ENCODE data around the gene RHOV.

Gene RHOV

DNA sequence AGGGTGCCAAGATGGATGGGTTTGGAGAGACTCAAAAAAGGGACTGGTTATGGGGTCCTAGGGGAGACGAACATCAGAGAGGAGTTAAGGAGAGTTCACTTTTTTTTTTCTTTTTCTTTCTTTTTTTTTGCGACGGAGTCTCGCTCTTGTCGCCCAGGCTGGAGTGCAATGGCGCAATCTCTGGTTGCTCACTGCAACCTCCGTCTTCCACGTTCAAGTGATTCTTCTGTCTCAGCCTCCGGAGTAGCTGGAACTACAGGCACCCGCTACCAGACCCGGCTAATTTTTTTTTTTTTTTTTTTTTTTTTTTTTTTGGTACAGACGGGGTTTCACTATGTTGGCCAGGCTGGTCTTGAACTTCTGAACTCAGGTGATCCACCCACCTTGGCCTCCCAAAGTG lies 29.0 kb downstream of the RHOV start:
- DNase-seq (ENCODE audit: low spot score), result no peak

GRCh38 chr15:40844696-40845030 lies 29.4 kb downstream of the RHOV start:
- DNase-seq (ENCODE audit: low spot score), result no peak

- DNase-seq (ENCODE audit: low spot score), result no peak
Measured at GRCh38 chr15:40843885-40844695, 29.9 kb downstream of the RHOV start, which contains the start of gene SPINT1. Gene SPINT1 (plus strand): TSS chr15:40844048. CDS start chr15:40844555, 507 bp downstream.

DNA sequence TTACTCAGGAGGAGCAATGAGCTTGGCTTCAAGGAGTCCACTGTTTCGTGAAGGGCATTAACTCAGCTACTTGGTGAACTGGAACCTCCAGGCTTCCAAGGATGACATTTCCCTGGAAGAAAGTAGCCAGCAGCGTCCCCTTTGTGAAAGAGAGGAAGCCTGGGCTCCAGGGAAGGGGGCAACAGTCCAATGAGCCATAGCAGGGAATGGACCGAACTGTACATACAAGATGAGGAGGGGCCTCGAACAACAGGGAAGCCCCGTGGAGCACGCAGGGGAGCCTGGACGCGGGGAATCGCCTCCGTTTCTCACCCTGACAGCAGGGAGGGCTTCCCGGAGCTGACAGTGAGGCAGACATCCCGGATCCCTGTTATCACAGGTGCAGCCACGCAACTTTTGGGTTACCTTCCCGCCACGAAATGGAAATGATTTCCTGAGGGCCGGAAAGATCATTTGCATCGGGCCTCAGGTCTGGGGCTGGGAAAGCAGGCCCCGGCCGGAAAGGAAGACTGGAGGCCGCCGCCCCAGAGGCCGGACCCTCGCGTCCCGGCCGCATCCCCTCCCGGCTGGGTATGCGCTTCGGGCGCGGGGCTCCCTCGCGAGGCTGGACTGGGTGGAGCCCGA lies 30.7 kb downstream of the RHOV start:
- no peak for DNase-seq (ENCODE audit: low spot score)

- DNase-seq (ENCODE audit: low spot score), result no peak
Measured at GRCh38 chr15:40841741-40842140, 32.3 kb downstream of the RHOV start.

DNA sequence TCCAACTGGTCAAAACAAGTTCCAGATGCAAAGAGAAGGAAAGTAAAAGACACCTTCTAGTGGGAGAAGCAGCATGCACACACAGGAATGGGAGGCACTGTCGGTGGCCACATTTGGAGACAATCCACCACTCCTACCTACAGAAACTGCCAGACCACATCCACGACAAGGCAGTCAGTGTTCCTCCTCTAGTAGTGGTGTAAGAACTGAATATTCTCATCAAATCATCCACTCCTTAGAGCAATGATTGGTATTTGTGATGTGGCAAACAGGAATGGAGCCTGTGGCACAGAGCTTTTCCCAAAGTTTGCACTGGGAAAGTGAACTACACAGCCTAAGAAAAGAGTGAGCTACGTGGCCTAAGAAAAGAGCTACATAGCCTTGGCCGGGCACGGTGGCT lies 35.3 kb downstream of the RHOV start:
- no peak for DNase-seq (ENCODE audit: low spot score)

DNA sequence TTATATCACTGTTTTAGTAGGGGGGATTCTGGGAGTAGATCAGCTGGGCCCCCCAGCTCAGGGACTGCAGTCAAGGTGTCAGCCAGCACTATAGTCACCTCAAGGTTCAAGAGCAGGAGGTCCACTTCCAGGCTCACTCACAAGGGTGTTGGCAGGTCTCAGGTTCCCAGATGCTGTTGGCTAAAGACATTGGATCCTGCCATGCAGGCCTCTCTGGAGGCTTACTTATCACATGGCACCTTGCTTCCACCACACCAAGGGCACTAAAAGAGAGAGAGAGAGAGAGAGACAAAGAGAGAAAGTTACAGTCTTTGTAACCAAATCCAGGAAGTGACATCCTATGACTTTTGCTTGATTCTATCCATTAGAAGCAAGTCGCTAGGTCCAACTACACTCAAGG lies 38.0 kb downstream of the RHOV start:
- DNase-seq (ENCODE audit: low spot score), result no peak

DNA sequence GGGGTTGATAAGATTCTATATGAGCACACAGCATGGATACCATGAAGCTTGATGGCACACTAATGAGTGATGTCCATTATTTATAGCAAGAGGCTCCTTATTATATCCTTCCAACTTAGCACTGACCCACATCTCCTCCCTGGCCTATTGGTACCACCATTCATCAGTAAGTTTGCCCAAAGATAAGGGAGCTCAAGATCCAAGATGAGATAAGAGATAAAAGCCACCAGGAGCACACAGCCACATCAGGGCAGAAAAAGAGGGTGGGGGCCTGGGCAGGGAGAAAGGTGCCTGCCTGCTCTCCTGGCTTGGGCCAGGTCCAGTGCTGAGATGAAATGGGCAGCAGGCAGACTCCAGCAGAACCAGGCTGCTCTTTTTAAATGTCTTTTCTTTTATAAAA lies 41.1 kb downstream of the RHOV start:
- no peak for DNase-seq (ENCODE audit: low spot score)

GRCh38 chr15:40831861-40832260 lies 42.2 kb downstream of the RHOV start:
- no peak for DNase-seq (ENCODE audit: low spot score)

DNA sequence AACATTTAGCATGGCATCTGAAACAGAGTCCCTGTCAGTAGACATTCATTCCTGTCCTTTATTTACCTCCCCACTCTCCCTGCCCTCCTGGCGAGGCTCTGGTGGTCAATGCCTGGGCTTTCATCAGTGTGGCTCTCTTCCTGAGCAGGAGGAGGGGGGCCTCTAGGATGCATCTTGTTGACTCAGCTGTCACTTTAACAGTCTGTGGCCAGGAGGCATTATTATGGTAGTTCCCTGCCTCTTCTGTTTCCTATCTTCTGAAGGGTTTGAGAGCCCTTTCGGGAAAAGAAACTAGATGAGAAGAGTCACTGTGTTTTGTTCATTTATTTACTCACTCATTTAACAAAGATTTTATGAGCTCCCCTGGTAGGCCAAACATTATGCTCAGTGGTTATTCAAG lies 43.1 kb downstream of the RHOV start:
- DNase-seq (ENCODE audit: low spot score), result no peak

GRCh38 chr15:40829115-40829514 lies 44.9 kb downstream of the RHOV start:
- no peak for DNase-seq (ENCODE audit: low spot score)

DNA sequence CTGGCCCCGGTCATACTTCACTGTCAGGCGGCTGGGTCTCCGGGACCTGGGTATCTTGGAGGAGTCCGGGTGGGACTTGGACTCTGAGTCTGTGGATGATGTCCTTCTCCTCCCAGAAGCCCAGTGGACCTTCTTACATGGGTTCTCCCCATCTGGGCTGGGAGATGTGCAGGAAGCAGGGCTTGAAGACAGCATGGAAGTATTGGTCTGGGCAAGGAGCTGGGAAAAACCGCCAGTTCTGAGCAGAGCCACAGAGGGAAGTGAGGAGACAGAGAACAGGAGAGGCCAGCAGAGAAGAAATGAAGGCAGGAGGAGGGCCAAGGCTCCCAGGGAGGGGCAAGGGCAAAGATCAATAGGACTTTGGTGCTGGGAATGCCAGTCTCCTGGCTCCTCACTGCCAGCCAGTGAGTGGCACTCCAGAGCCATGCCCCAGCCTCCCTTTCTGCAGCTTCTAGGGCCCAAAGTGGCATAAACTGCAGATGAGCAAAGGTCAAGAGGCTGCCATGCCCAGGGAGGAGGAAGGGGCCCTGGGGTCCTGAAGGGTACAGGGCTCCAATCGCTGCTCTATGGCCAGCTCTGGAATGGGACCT lies 45.5 kb downstream of the RHOV start, which contains the start of gene PPP1R14D:
PPP1R14D (minus strand) TSS at position 262 of the 590 bp plus-strand sequence; CDS start at position 195, 67 bp downstream.
- DNase-seq (ENCODE audit: low spot score), result no peak

DNA sequence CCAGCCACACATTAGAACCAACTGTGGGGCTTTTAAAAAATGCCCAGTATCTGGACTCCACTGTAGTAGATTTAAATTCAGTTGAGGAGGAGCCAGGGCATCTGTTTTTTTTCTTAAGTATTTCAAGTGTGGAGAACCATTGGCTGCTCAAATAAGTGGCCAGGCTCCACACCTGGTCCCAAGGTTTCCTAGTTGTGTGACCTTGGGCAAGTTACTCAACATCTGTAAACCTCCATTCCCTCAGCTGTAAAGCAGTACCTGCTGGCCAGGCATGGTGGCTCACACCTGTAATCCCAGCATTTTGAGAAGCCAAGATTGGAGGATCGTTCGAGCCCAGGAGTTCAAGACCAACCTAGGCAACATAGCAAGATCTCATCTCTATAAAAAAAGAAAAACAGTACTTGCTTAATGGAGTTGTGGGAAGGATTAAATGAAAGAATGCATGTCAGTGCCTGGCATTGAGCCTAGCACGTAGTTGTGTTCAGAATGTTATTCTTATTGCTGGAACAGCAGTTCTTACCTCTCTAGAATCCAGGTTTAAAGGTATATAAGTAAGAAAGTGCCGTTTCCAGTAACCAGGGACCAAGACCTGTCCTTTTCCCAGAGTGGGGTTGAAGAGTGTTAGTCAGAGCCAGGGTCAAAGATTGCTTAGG lies 47.5 kb downstream of the RHOV start:
- no peak for DNase-seq (ENCODE audit: low spot score)

DNA sequence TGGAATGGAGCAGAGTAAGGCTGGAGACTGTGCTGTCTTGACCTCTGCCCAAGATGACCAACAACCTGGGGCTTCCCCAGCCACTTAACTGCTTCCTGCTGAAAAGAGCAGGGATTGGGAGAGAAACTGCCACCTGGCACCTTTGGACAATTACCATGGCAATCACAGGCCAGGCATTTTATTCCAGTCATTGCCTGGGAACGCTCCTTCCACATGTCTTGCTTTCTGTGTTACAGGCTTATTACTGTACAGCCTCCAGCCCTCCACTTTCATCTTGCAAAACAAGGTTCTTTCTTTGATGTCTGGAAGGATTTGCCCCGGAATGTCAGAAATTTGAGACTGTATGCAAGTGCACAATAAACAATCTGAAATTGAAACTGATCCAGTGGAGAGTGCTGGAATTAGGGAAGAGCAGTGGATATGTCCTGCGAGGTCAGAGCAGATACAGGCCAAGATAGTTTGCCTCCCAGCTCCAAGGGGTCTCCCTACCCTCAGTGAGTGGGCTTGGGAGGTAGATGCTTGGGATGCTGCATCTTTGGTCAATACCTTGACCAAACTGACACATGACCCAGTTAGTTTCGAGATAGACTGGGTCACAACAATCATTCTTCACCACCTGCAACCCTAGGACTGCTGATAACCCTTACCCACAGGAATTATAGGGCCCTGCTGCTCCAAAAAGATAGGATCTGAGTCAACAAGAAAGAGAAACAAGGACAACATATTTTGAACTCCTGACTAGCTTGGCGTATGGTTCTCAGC lies 48.2 kb downstream of the RHOV start:
- DNase-seq (ENCODE audit: low spot score), result no peak

DNA sequence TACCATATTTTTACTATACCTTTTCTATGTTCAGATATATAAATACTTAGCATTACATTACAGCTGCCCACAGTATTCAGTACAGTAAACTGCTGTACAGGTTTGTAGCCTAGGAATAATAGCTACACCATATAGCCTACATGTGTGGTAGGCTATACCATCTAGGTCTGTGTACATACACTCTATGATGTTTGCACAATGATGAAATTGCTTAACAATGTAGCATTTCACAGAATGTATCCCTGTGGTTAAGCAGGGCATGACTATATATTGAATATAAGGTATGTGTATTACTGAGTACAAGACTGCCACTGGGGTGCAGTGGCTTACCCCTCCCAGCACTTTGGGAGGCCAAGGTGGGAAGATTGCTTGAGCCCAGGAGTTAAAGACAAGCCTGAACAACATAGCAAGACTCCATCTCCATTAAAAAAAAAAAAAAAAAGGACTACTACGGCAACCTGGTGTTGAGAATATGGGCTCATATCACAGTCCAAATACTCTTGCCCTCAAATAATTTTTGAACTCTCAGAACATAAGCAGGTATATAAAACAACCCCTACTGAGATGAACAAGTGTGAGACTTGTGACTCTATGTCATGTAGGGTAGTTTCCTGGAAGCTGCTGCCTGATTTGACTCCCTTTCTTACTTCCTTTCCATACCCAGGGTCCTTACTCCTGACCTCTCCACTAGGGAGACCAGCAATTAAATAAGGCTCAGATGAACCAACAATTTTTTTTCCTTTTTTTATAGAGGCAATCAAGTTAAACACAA lies 50.3 kb downstream of the RHOV start:
- DNase-seq (ENCODE audit: low spot score), result no peak

Measured in NAMALWA (cell line).